Endothelial cell of umbilical vein (primary cell): Measurements from ENCODE around the gene SPSB1. TPM values are rescaled to one million over a fixed set of nuclear protein-coding genes. Genes with fewer than 3 reads are reported as not detected.

Source experiments
- BruUV-seq: library from RNA; stranded (reverse); fragments of 400-500 nt; replicated peaks from 2 replicates; lab custom pipeline; 2021; lab: Mats Ljungman, UMichigan
- CTCF ChIA-PET: fragments of 300-600, 350-600 bp; sonication (Branson Sonifier 250); formaldehyde crosslinking; loops from one replicate; lab custom pipeline; 2021; ENCODE audit warnings: antibody characterized with exemption, inconsistent platforms; lab: Charles Lee
- POLR2A ChIA-PET: fragments of 300-600, 350-600 bp; sonication (Branson Sonifier 250); formaldehyde crosslinking; loops from one replicate; lab custom pipeline; 2021; ENCODE audit warnings: antibody characterized with exemption, inconsistent platforms; lab: Charles Lee
- DNase-seq: peaks from one replicate; pipeline ENCODE4 v3.0.0-alpha.2; 2011; ENCODE audit warnings: low read depth, low spot score
- FAIRE-seq: peaks from 2 replicates; lab custom pipeline; 2011; peaks lifted over from hg19 to GRCh38; lab: Jason Lieb, UNC
- H2AFZ ChIP-seq: 2 replicates; pipeline ENCODE4 v1.6.0; 2012; ENCODE audit warnings: low read depth, low read length, control low read depth, inconsistent platforms
- H3K27ac ChIP-seq: 2 replicates; pipeline ENCODE4 v1.5.1; 2011; ENCODE audit warnings: low read depth, mild to moderate bottlenecking, control low read depth, low read length, moderate library complexity; ENCODE audit not compliant: insufficient read depth
- H3K27me3 ChIP-seq, 2 experiments: 2 replicates each; pipeline versions ENCODE4 v1.6.0 to v1.6.1; 2011; ENCODE audit warnings: low read length in 2 of 2, mixed read lengths in 1 of 2; ENCODE audit not compliant: control insufficient read depth in 2 of 2, insufficient read depth in 2 of 2
- H3K36me3 ChIP-seq, 2 experiments: 2 replicates in 1 of 2; 3 replicates in 1 of 2; pipeline ENCODE4 v1.5.1; 2011; ENCODE audit warnings: low read length in 2 of 2, mild to moderate bottlenecking in 1 of 2, moderate library complexity in 1 of 2; ENCODE audit not compliant: control insufficient read depth in 2 of 2, insufficient read depth in 2 of 2; ENCODE audit errors: extremely low read depth in 1 of 2
- H3K4me1 ChIP-seq: 3 replicates; pipeline ENCODE4 v1.5.1; 2011; ENCODE audit warnings: mild to moderate bottlenecking, low read length; ENCODE audit not compliant: control insufficient read depth, insufficient read depth; ENCODE audit errors: extremely low read depth
- H3K4me2 ChIP-seq: 2 replicates; pipeline ENCODE4 v1.6.1; 2011; ENCODE audit warnings: low read length, control low read depth, mixed read lengths; ENCODE audit not compliant: insufficient read depth
- H3K4me3 ChIP-seq, 3 experiments: fragments of 200-600 bp in 1 of 3; sonication (generic), shearing (Covaris generic) in 1 of 3; replicated peaks in 1 of 3; 2 replicates each; pipeline ENCODE4 v1.5.1; 2011 to 2016; ENCODE audit warnings: control low read depth in 3 of 3, low read length in 3 of 3, mild to moderate bottlenecking in 2 of 3, inconsistent platforms in 1 of 3, low read depth in 1 of 3, moderate library complexity in 1 of 3; ENCODE audit not compliant: insufficient read depth in 1 of 3
- H3K79me2 ChIP-seq: 2 replicates; pipeline ENCODE4 v1.6.0; 2012; ENCODE audit warnings: low read length, inconsistent platforms; ENCODE audit not compliant: control insufficient read depth, insufficient read depth
- H3K9ac ChIP-seq: replicated peaks from 2 replicates; pipeline ENCODE3; 2011; ENCODE audit warnings: low read length, control low read depth; ENCODE audit not compliant: insufficient read depth; ENCODE audit errors: extremely low read depth
- H3K9me1 ChIP-seq: replicated peaks from 3 replicates; pipeline ENCODE4 v1.6.0; 2011; ENCODE audit warnings: mild to moderate bottlenecking, low read length; ENCODE audit not compliant: control insufficient read depth, insufficient read depth; ENCODE audit errors: extremely low read depth
- H3K9me3 ChIP-seq: replicated peaks from 2 replicates; pipeline ENCODE4 v1.5.1; 2012; ENCODE audit warnings: low read length, inconsistent platforms; ENCODE audit not compliant: control insufficient read depth, insufficient read depth
- H4K20me1 ChIP-seq: replicated peaks from 2 replicates; pipeline ENCODE3; 2011; ENCODE audit warnings: mild to moderate bottlenecking, low read length; ENCODE audit not compliant: control insufficient read depth, insufficient read depth; ENCODE audit errors: extremely low read depth
- EZH2 ChIP-seq: IDR thresholded peaks from 2 replicates; pipeline ENCODE4 v1.6.1; 2012; ENCODE audit warnings: borderline replicate concordance, low read depth, mild to moderate bottlenecking, moderate library complexity, low read length, inconsistent platforms; ENCODE audit not compliant: severe bottlenecking
- FOS ChIP-seq: IDR thresholded peaks from 2 replicates; pipeline ENCODE4 v1.6.1; 2011; ENCODE audit warnings: mild to moderate bottlenecking, low read length, moderate library complexity, borderline replicate concordance; ENCODE audit not compliant: insufficient read depth
- GATA2 ChIP-seq: IDR thresholded peaks from 2 replicates; pipeline ENCODE4 v1.7.0; 2011; ENCODE audit warnings: low read depth, mild to moderate bottlenecking, moderate library complexity, mixed read lengths, low read length; ENCODE audit not compliant: insufficient read length, insufficient read depth
- JUN ChIP-seq: IDR thresholded peaks from 2 replicates; pipeline ENCODE4 v1.6.1; 2011; ENCODE audit warnings: borderline replicate concordance, low read depth; ENCODE audit not compliant: insufficient read length, insufficient read depth
- MYC ChIP-seq: IDR thresholded peaks from one replicate; pipeline ENCODE4 v1.6.1; 2011; ENCODE audit warnings: mild to moderate bottlenecking, low read depth, low read length
- POLR2A ChIP-seq: IDR thresholded peaks from 2 replicates; pipeline ENCODE4 v1.6.1; 2012; ENCODE audit warnings: low read depth, mild to moderate bottlenecking, control low read depth, low read length
- POLR2AphosphoS5 ChIP-seq: IDR thresholded peaks from 2 replicates; pipeline ENCODE4 v1.6.1; 2012; ENCODE audit warnings: low read depth, mild to moderate bottlenecking, control low read depth, low read length, moderate library complexity; ENCODE audit not compliant: insufficient read depth
- dilution Hi-C: fragments of 300-500 bp; cut with MboI; formaldehyde crosslinking; loops from one replicate; pipeline ENCODE4 v1.15.0; 2019; ENCODE audit warnings: low sequenced_read_pairs; ENCODE audit not compliant: extremely low pct_ligation_motif_present
- intact Hi-C: fragments of 100-400 bp; cut with micrococcal nuclease; formaldehyde crosslinking; loops from one replicate; pipeline ENCODE4 v1.10.0; 2022
- polyA plus RNA-seq, 4 experiments: library from polyadenylated mRNA; depleted of rRNA in 3 of 4; stranded (reverse) in 3 of 4; unstranded in 1 of 4; fragments of >200 nt; gene quantifications; 2 replicates each; pipeline versions ENCODE4 v1.2.1 to v1.2.3, GENCODE V29; 2011 to 2012; ENCODE audit warnings: missing spikeins in 1 of 4
- total RNA-seq: library from RNA; stranded (reverse); gene quantifications from 2 replicates; pipeline ENCODE4 v1.2.3, GENCODE V29; 2021
- TF ChIP-seq, protein P1 (sequence below): IDR thresholded peaks from 2 replicates; pipeline ENCODE4 v1.6.1; 2011; ENCODE audit not compliant: insufficient read depth, insufficient read length
- TF ChIP-seq, protein P2 (sequence below), 2 donors: IDR thresholded peaks; 1 replicate in 1 of 2; 2 replicates in 1 of 2; pipeline ENCODE4 v1.5.1; 2011; ENCODE audit warnings: low read length in 2 of 2, mild to moderate bottlenecking in 2 of 2, moderate library complexity in 2 of 2, control low read depth in 1 of 2, inconsistent platforms in 1 of 2, low read depth in 1 of 2; ENCODE audit not compliant: insufficient read depth in 1 of 2; ENCODE audit errors: extremely low read depth in 1 of 2

The SPSB1 gene
- total and polyA plus RNA-seq, 2 donors (not counting 3 experiments of a cell fraction or from before 2014, with no cell fraction given): 41.9 to 61.2 TPM

DNA sequence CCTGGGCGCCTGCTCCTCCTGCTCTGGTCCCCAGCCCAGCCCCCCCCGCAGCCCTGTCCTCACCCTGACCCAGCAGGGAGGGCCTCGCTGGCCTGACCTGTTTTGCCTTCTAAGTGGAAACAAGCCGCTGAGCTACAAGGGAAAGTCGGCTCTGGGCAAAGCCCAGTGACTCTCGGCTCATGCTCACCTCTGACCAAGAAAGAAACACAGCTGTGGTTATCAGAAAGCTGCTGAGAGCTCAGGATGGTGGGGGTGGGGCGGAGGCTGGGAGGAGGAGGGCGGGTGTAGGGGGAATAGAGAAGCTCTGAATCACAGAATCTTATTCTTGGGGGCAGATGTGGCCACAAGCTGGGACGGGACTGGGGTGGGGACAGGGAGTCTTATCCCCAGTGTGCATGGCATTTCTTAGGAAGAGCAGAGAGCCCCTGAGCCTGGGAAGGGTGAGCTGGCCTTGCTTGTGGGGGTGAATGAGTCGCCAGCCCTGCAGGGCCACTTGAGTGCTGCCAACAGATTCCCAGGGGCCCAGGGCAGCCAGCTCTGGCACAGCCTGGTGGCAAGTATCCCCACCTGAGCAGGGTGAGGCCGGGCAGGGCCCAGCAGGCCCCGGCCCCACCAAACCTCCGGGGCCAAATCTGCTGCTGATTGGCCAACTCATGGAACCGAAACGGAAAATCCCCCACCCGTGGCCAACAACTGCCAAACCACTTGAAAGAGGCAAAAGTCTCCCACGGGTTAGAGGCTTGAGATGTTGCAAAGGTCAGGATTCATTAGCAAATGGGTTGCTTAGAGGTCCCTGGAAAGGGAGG, 120.6 kb downstream of the SPSB1 start:
- peaks cover 20% of the 10 kb centered on the region for H3K4me1 ChIP-seq
- peak overlapping the region; percentile 80 for H2AFZ ChIP-seq
- H3K36me3 ChIP-seq: no peaks in the 10 kb centered on the region
- H3K4me2 ChIP-seq: peak overlapping the region; percentile 19
- no peaks in the 10 kb centered on the region for H3K79me2 ChIP-seq
- ChIA-PET POLR2A (interaction anchor here (0.5 to 1.4 kb wide), 7 partner anchors 8 to 95 kb away, joined by 3 to 6 read pairs (median 5); no protein-coding TSS in a partner anchor), CTCF (interaction anchor here (0.5 to 1.8 kb wide), 16 partner anchors 8 to 72 kb away, joined by 3 to 14 read pairs (median 4); no protein-coding TSS in a partner anchor)
- H3K9me1 ChIP-seq: no peaks in the 10 kb centered on the region
- intact Hi-C loops (loop anchor here (1.0 kb wide), 2 partner anchors 11 to 28 kb away; no protein-coding TSS in a partner anchor), dilution Hi-C loops (no loop called here)
- TF ChIP-seq POLR2A (no peak), FOS (no peak), JUN (no peak), EZH2 (no peak), GATA2 (no peak), MYC (no peak), POLR2AphosphoS5 (no peak)
- TF ChIP-seq, protein P1, sequence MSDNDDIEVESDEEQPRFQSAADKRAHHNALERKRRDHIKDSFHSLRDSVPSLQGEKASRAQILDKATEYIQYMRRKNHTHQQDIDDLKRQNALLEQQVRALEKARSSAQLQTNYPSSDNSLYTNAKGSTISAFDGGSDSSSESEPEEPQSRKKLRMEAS: no peak
- TF ChIP-seq, protein P2, sequence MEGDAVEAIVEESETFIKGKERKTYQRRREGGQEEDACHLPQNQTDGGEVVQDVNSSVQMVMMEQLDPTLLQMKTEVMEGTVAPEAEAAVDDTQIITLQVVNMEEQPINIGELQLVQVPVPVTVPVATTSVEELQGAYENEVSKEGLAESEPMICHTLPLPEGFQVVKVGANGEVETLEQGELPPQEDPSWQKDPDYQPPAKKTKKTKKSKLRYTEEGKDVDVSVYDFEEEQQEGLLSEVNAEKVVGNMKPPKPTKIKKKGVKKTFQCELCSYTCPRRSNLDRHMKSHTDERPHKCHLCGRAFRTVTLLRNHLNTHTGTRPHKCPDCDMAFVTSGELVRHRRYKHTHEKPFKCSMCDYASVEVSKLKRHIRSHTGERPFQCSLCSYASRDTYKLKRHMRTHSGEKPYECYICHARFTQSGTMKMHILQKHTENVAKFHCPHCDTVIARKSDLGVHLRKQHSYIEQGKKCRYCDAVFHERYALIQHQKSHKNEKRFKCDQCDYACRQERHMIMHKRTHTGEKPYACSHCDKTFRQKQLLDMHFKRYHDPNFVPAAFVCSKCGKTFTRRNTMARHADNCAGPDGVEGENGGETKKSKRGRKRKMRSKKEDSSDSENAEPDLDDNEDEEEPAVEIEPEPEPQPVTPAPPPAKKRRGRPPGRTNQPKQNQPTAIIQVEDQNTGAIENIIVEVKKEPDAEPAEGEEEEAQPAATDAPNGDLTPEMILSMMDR (IDR thresholded peaks at IDR 0.05; ENCODE audit: extremely low read depth in 1 of 2, insufficient read depth in 1 of 2, low read depth in 1 of 2, low read length in 2 of 2): no peak
- H3K4me3 ChIP-seq: no peak overlapping the region
- peak; percentile 92 for DNase-seq
- H3K27me3 ChIP-seq: no peaks in the 10 kb centered on the region
- FAIRE-seq: peak; percentile 83
- peak overlapping the region; percentile 27 for H3K9ac ChIP-seq
- H3K9me3 ChIP-seq: no peaks in the 10 kb centered on the region
- peak overlapping the region; percentile 80 for H3K27ac ChIP-seq
- BruUV-seq: no TSS peak
- H4K20me1 ChIP-seq: no peaks in the 10 kb centered on the region
